Keratinocyte (primary cell): ENCODE data around the gene KCNIP2.

Source experiments
- CTCF ChIP-seq, 3 experiments: IDR thresholded peaks in 1 of 3; conservative IDR thresholded peaks in 1 of 3; optimal IDR thresholded peaks in 1 of 3; 2 replicates in 2 of 3; 3 replicates in 1 of 3; pipeline versions ENCODE3 to v1.5.1; 2011; ENCODE audit warnings: low read length in 3 of 3, mild to moderate bottlenecking in 3 of 3, moderate library complexity in 2 of 3, control low read depth in 1 of 3, inconsistent platforms in 1 of 3; ENCODE audit not compliant: insufficient read depth in 2 of 3; ENCODE audit errors: extremely low read depth in 1 of 3
- EZH2 ChIP-seq: IDR thresholded peaks from one replicate; pipeline ENCODE4 v1.6.1; 2012; ENCODE audit warnings: inconsistent platforms, mild to moderate bottlenecking, low read length, moderate library complexity

- TF ChIP-seq CTCF (optimal IDR thresholded peaks at IDR 0.05 in 1 of 3, IDR thresholded peaks at IDR 0.05 in 1 of 3, conservative IDR thresholded peaks at IDR 0.05 in 1 of 3; ENCODE audit: extremely low read depth in 1 of 3, insufficient read depth in 2 of 3, low read length in 3 of 3) (no peak), EZH2 (no peak)
Measured at GRCh38 chr10:101832325-101832771, 11.3 kb downstream of the KCNIP2 start.
